ENCODE results near the gene RAMP3. TPM values are rescaled to one million over a fixed set of nuclear protein-coding genes. Genes with fewer than 3 reads are reported as not detected.

Gene RAMP3
- total RNA-seq, 1 donor from 2014 or later: not detected

DNA sequence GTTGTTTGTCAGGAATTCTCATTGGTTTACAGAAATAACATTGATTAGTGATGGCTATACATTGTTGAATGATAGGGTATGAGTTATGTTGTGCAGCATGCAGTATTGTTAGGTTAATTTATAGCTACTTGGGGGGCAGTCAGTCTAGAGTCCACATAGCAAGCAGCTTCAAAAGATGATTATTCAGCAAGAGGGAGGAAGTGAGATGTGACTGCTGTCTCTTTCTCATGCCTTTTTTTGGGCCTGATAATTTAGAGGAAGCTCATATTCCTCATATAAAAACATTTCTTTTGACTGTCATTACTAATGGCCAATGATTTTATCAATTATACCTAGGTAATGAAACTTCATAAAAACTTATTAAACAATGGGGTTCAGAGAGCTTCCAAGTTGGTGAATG, 42.7 kb upstream of the RAMP3 start:
- Mint-ChIP-seq H3K4me3 (ENCODE audit: unreplicated experiment) (no peak overlapping the region), H3K4me1 (ENCODE audit: low read depth, unreplicated experiment) (peaks cover 5% of the 10 kb centered on the region), H3K36me3 (ENCODE audit: low read depth, unreplicated experiment) (no peaks in the 10 kb centered on the region), H3K9me3 (ENCODE audit: unreplicated experiment) (no peaks in the 10 kb centered on the region), H3K27me3 (ENCODE audit: low read depth, unreplicated experiment) (peaks cover 33% of the 10 kb centered on the region), H3K27ac (ENCODE audit: unreplicated experiment) (no peak overlapping the region)
- Histone ChIP-seq H3K36me3 (ENCODE audit: insufficient read depth, low read length) (no peaks in the 10 kb centered on the region), H3K4me1 (ENCODE audit: insufficient read depth, low read length) (peaks cover 7% of the 10 kb centered on the region), H3K9me3 (ENCODE audit: insufficient read depth, low read depth, low read length) (no peaks in the 10 kb centered on the region), H3K9ac (ENCODE audit: low read length) (no peak overlapping the region), H3K4me3 (ENCODE audit: insufficient read depth, low read depth, low read length) (no peak overlapping the region), H4K20me1 (ENCODE audit: insufficient read depth, low read length) (no peaks in the 10 kb centered on the region), H3K27me3 (ENCODE audit: insufficient read depth, low read length) (peaks cover 14% of the 10 kb centered on the region), H2AFZ (ENCODE audit: low read depth, low read length) (no peak overlapping the region), H3K4me2 (ENCODE audit: low read length) (no peak overlapping the region), H3K27ac (ENCODE audit: low read depth, low read length) (no peak overlapping the region), H3K79me2 (ENCODE audit: insufficient read depth, low read length) (peaks cover 17% of the 10 kb centered on the region)
- FAIRE-seq (no peak), DNase-seq (ENCODE audit: low read depth) (no peak)
- TF ChIP-seq, protein P1, sequence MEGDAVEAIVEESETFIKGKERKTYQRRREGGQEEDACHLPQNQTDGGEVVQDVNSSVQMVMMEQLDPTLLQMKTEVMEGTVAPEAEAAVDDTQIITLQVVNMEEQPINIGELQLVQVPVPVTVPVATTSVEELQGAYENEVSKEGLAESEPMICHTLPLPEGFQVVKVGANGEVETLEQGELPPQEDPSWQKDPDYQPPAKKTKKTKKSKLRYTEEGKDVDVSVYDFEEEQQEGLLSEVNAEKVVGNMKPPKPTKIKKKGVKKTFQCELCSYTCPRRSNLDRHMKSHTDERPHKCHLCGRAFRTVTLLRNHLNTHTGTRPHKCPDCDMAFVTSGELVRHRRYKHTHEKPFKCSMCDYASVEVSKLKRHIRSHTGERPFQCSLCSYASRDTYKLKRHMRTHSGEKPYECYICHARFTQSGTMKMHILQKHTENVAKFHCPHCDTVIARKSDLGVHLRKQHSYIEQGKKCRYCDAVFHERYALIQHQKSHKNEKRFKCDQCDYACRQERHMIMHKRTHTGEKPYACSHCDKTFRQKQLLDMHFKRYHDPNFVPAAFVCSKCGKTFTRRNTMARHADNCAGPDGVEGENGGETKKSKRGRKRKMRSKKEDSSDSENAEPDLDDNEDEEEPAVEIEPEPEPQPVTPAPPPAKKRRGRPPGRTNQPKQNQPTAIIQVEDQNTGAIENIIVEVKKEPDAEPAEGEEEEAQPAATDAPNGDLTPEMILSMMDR (IDR thresholded peaks at IDR 0.05; ENCODE audit: insufficient read depth, low read depth, low read length): no peak
- TF ChIP-seq EZH2 (IDR thresholded peaks at IDR 0.05; ENCODE audit: insufficient read depth, low read length): no peak

DNA sequence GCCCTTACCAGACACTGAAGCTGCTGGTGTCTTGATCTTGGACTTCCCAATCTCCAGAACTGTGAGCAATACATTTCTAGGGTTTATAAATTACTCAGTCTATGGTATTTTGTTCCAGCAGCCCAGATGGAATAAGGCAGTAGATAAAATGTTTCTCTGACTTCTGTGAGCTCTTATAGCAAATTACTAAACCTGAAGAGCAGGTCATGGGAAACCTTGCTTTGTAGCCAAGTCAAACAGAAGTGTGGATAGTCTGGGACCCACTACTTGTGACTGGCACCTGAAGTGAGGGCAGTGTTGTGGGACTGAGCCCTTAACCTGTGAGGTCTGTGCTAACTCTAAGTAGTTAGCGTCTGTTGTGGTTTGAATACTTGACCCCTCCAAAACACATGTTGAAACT, 41.5 kb upstream of the RAMP3 start:
- Mint-ChIP-seq H3K27me3 (ENCODE audit: low read depth, unreplicated experiment) (peaks cover 34% of the 10 kb centered on the region), H3K36me3 (ENCODE audit: low read depth, unreplicated experiment) (no peaks in the 10 kb centered on the region), H3K4me1 (ENCODE audit: low read depth, unreplicated experiment) (peaks cover 5% of the 10 kb centered on the region), H3K27ac (ENCODE audit: unreplicated experiment) (no peak overlapping the region), H3K9me3 (ENCODE audit: unreplicated experiment) (no peaks in the 10 kb centered on the region), H3K4me3 (ENCODE audit: unreplicated experiment) (no peak overlapping the region)
- Histone ChIP-seq H3K4me3 (ENCODE audit: insufficient read depth, low read depth, low read length) (no peak overlapping the region), H3K27ac (ENCODE audit: low read depth, low read length) (no peak overlapping the region), H2AFZ (ENCODE audit: low read depth, low read length) (no peak overlapping the region), H3K4me1 (ENCODE audit: insufficient read depth, low read length) (peaks cover 2% of the 10 kb centered on the region), H3K9ac (ENCODE audit: low read length) (no peak overlapping the region), H3K27me3 (ENCODE audit: insufficient read depth, low read length) (peaks cover 14% of the 10 kb centered on the region), H3K79me2 (ENCODE audit: insufficient read depth, low read length) (peaks cover 5% of the 10 kb centered on the region), H3K9me3 (ENCODE audit: insufficient read depth, low read depth, low read length) (no peaks in the 10 kb centered on the region), H3K4me2 (ENCODE audit: low read length) (no peak overlapping the region), H3K36me3 (ENCODE audit: insufficient read depth, low read length) (no peaks in the 10 kb centered on the region), H4K20me1 (ENCODE audit: insufficient read depth, low read length) (no peaks in the 10 kb centered on the region)
- FAIRE-seq: no peak
- DNase-seq (ENCODE audit: low read depth): no peak
- no peak for TF ChIP-seq EZH2 (IDR thresholded peaks at IDR 0.05; ENCODE audit: insufficient read depth, low read length)
- TF ChIP-seq, protein P1 (IDR thresholded peaks at IDR 0.05; ENCODE audit: insufficient read depth, low read depth, low read length): no peak

DNA sequence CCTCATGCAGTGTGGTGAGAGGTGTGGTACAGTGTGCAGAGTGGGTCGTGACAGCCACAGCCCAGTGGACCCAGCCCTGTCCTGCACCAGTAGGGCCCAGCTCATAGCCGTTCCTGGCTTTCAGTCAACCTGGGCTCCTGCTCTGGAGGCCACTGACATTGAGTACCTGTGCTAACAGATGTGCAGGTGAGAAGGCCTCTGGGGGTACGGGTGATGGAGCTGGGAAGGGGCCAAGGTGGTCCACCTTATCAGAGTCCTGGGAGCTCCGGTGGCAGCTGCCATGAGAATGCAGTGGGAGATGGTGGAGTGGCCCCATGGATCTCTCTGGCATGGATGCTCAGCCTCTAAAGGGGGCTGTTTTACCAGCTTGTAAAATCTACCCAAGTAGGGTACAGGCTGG, 40.0 kb upstream of the RAMP3 start:
- FAIRE-seq (no peak), DNase-seq (ENCODE audit: low read depth) (no peak)
- Histone ChIP-seq H4K20me1 (ENCODE audit: insufficient read depth, low read length) (no peaks in the 10 kb centered on the region), H3K79me2 (ENCODE audit: insufficient read depth, low read length) (no peaks in the 10 kb centered on the region), H3K36me3 (ENCODE audit: insufficient read depth, low read length) (no peaks in the 10 kb centered on the region), H3K4me2 (ENCODE audit: low read length) (no peak overlapping the region), H2AFZ (ENCODE audit: low read depth, low read length) (no peak overlapping the region), H3K9ac (ENCODE audit: low read length) (no peak overlapping the region), H3K27ac (ENCODE audit: low read depth, low read length) (no peak overlapping the region), H3K27me3 (ENCODE audit: insufficient read depth, low read length) (peaks cover 14% of the 10 kb centered on the region), H3K4me1 (ENCODE audit: insufficient read depth, low read length) (no peaks in the 10 kb centered on the region), H3K4me3 (ENCODE audit: insufficient read depth, low read depth, low read length) (no peak overlapping the region), H3K9me3 (ENCODE audit: insufficient read depth, low read depth, low read length) (no peaks in the 10 kb centered on the region)
- Mint-ChIP-seq H3K36me3 (ENCODE audit: low read depth, unreplicated experiment) (no peaks in the 10 kb centered on the region), H3K27ac (ENCODE audit: unreplicated experiment) (no peak overlapping the region), H3K9me3 (ENCODE audit: unreplicated experiment) (no peaks in the 10 kb centered on the region), H3K27me3 (ENCODE audit: low read depth, unreplicated experiment) (peaks cover 40% of the 10 kb centered on the region), H3K4me1 (ENCODE audit: low read depth, unreplicated experiment) (peaks cover 4% of the 10 kb centered on the region), H3K4me3 (ENCODE audit: unreplicated experiment) (no peak overlapping the region)
- TF ChIP-seq, protein P1 (IDR thresholded peaks at IDR 0.05; ENCODE audit: insufficient read depth, low read depth, low read length): no peak
- TF ChIP-seq EZH2 (IDR thresholded peaks at IDR 0.05; ENCODE audit: insufficient read depth, low read length): no peak

All from astrocyte (in vitro differentiated cells and primary cell).